HCT116 (cell line): ENCODE results near the gene SETD5. TPM values are rescaled to one million over a fixed set of nuclear protein-coding genes. Genes with fewer than 3 reads are reported as not detected.

Experiments
- ATAC-seq: fragments of 200-7000 bp; cut with Tn5 transposase; 2 replicates; pipeline ENCODE4 v1.9.1; 2020; ENCODE audit warnings: mild to moderate bottlenecking, moderate library complexity
- BruUV-seq: library from RNA; stranded (reverse); fragments of 400-500 nt; replicated peaks from 2 replicates; lab custom pipeline; 2021; lab: Mats Ljungman, UMichigan
- CTCF ChIA-PET: fragments of 300-600 bp; sonication (Branson Sonifier 250); formaldehyde crosslinking; loops from one replicate; lab custom pipeline; 2021; ENCODE audit warnings: antibody characterized with exemption; lab: Charles Lee
- POLR2A ChIA-PET: fragments of 300-600, 350-600 bp; sonication (Branson Sonifier 250); formaldehyde crosslinking; loops from one replicate; lab custom pipeline; 2021; ENCODE audit warnings: antibody characterized with exemption; lab: Charles Lee
- RAD21 ChIA-PET, 2 experiments: fragments of 300-600 bp; sonication (Branson Sonifier 250); formaldehyde crosslinking; loops; one replicate each; lab custom pipeline; 2023; ENCODE audit warnings: low total read pairs in 2 of 2; ENCODE audit not compliant: uncharacterized antibody in 2 of 2, unreplicated experiment in 2 of 2, low non-redundant PET in 1 of 2; lab: Charles Lee
- DNase-seq: peaks from one replicate; pipeline ENCODE4 v3.0.0-alpha.2; 2010; ENCODE audit warnings: low read depth, low spot score
- H2AFZ ChIP-seq: fragments of 200-600 bp; shearing (Covaris generic), sonication (generic); 2 replicates; pipeline ENCODE4 v1.6.1; 2017; ENCODE audit warnings: low read depth, mixed run types, mixed read lengths, antibody characterized with exemption, low read length; ENCODE audit not compliant: poor library complexity, severe bottlenecking
- H3K27ac ChIP-seq: 2 replicates; pipeline ENCODE4 v1.5.1; 2012; ENCODE audit warnings: low read depth, low read length
- H3K27me3 ChIP-seq: fragments of 200-600 bp; sonication (generic); 2 replicates; pipeline ENCODE4 v1.6.1; 2016; ENCODE audit warnings: mixed run types, low read length, mixed read lengths; ENCODE audit not compliant: insufficient read depth
- H3K36me3 ChIP-seq, 2 experiments: fragments of 200-500 bp in 1 of 2; fragments of 200-600 bp in 1 of 2; sonication (Bioruptor generic) in 1 of 2; sonication (generic) in 1 of 2; 2 replicates each; pipeline versions ENCODE4 v1.5.1 to v1.6.1; 2014 to 2016; ENCODE audit warnings: low read length in 2 of 2, inconsistent platforms in 1 of 2, mixed read lengths in 1 of 2, mixed run types in 1 of 2; ENCODE audit not compliant: insufficient read depth in 2 of 2, control insufficient read depth in 1 of 2
- H3K4me1 ChIP-seq, 2 experiments: fragments of 200-600 bp in 1 of 2; sonication (generic) in 1 of 2; 2 replicates each; pipeline versions ENCODE4 v1.5.1 to v1.6.1; 2012 to 2017; ENCODE audit warnings: low read length in 2 of 2, inconsistent platforms in 1 of 2, mild to moderate bottlenecking in 1 of 2, mixed read lengths in 1 of 2, mixed run types in 1 of 2, moderate library complexity in 1 of 2; ENCODE audit not compliant: insufficient read depth in 2 of 2, control insufficient read depth in 1 of 2
- H3K4me2 ChIP-seq: fragments of 200-600 bp; sonication (generic); 2 replicates; pipeline ENCODE4 v1.6.1; 2017; ENCODE audit warnings: mixed run types, low read length, mixed read lengths
- H3K4me3 ChIP-seq, 2 experiments: fragments of 200-600 bp in 1 of 2; sonication (generic) in 1 of 2; replicated peaks in 1 of 2; 2 replicates each; pipeline ENCODE4 v1.5.1; 2011 to 2016; ENCODE audit warnings: low read length in 2 of 2, control low read depth in 1 of 2, low read depth in 1 of 2, mild to moderate bottlenecking in 1 of 2, mixed read lengths in 1 of 2, mixed run types in 1 of 2
- H3K79me2 ChIP-seq: fragments of 200-600 bp; sonication (generic); 2 replicates; pipeline ENCODE4 v1.6.1; 2017; ENCODE audit warnings: mild to moderate bottlenecking, mixed run types, low read length, moderate library complexity, mixed read lengths; ENCODE audit not compliant: insufficient read depth
- H3K9ac ChIP-seq: fragments of 200-600 bp; sonication (generic); 2 replicates; pipeline ENCODE4 v1.6.1; 2016; ENCODE audit warnings: low read length, mixed read lengths
- H3K9me2 ChIP-seq: fragments of 200-600 bp; sonication (generic), shearing (Covaris generic); 2 replicates; pipeline ENCODE4 v1.6.1; 2017; ENCODE audit warnings: mixed run types, mild to moderate bottlenecking, moderate library complexity; ENCODE audit not compliant: insufficient read depth
- H3K9me3 ChIP-seq, 2 experiments: fragments of 200-500 bp in 1 of 2; fragments of 200-600 bp in 1 of 2; sonication (Bioruptor generic) in 1 of 2; sonication (generic) in 1 of 2; 2 replicates each; pipeline ENCODE4 v1.6.1; 2014 to 2017; ENCODE audit warnings: low read length in 2 of 2, mixed read lengths in 2 of 2, inconsistent platforms in 1 of 2, low read depth in 1 of 2, mild to moderate bottlenecking in 1 of 2, mixed run types in 1 of 2, moderate library complexity in 1 of 2; ENCODE audit not compliant: control insufficient read depth in 1 of 2, insufficient read depth in 1 of 2
- H4K20me1 ChIP-seq: fragments of 200-600 bp; sonication (generic), shearing (Covaris generic); 2 replicates; pipeline ENCODE4 v1.6.1; 2017; ENCODE audit warnings: mixed run types, mild to moderate bottlenecking, moderate library complexity; ENCODE audit not compliant: insufficient read depth
- ATF3 ChIP-seq: IDR thresholded peaks from 2 replicates; pipeline ENCODE4 v1.6.1; 2012
- CBX3 ChIP-seq: IDR thresholded peaks from 2 replicates; pipeline ENCODE4 v1.6.1; 2012; ENCODE audit warnings: low read depth
- CEBPB ChIP-seq: IDR thresholded peaks from 2 replicates; pipeline ENCODE4 v1.6.1; 2012; ENCODE audit warnings: low read depth
- EGR1 ChIP-seq: IDR thresholded peaks from 2 replicates; pipeline ENCODE4 v1.6.1; 2012; ENCODE audit warnings: low read depth
- ELF1 ChIP-seq: IDR thresholded peaks from 2 replicates; pipeline ENCODE4 v1.6.1; 2012; ENCODE audit warnings: low read depth, borderline replicate concordance
- EZH2 ChIP-seq: fragments of 200-600 bp; sonication (generic); IDR thresholded peaks from 2 replicates; pipeline ENCODE4 v1.6.1; 2017; ENCODE audit warnings: antibody characterized with exemption, mixed run types
- EZH2phosphoT487 ChIP-seq: fragments of 200-600 bp; IDR thresholded peaks from 2 replicates; pipeline ENCODE4 v1.6.1; 2018; ENCODE audit warnings: antibody characterized with exemption, borderline replicate concordance
- FOSL1 ChIP-seq: IDR thresholded peaks from 2 replicates; pipeline ENCODE4 v1.6.1; 2012; ENCODE audit warnings: low read depth
- JUND ChIP-seq: IDR thresholded peaks from 2 replicates; pipeline ENCODE4 v1.6.1; 2012
- MAX ChIP-seq: IDR thresholded peaks from 2 replicates; pipeline ENCODE4 v1.6.1; 2012
- POLR2A ChIP-seq: IDR thresholded peaks from 2 replicates; pipeline ENCODE4 v1.7.0; 2011; ENCODE audit warnings: borderline replicate concordance; ENCODE audit not compliant: insufficient read depth, insufficient read length; ENCODE audit errors: extremely low read depth
- POLR2AphosphoS5 ChIP-seq: IDR thresholded peaks from 2 replicates; pipeline ENCODE4 v1.6.1; 2011; ENCODE audit warnings: mild to moderate bottlenecking, low read depth, low read length, moderate library complexity
- RAD21 ChIP-seq: IDR thresholded peaks from 2 replicates; pipeline ENCODE4 v1.6.1; 2012; ENCODE audit warnings: low read depth, mild to moderate bottlenecking
- REST ChIP-seq: IDR thresholded peaks from 2 replicates; pipeline ENCODE4 v1.6.1; 2012; ENCODE audit warnings: low read depth
- SIN3A ChIP-seq: IDR thresholded peaks from 2 replicates; pipeline ENCODE4 v1.6.1; 2012; ENCODE audit warnings: low read depth
- SP1 ChIP-seq: IDR thresholded peaks from 2 replicates; pipeline ENCODE4 v1.6.1; 2012; ENCODE audit warnings: low read depth
- TCF7L2 ChIP-seq: IDR thresholded peaks from 2 replicates; pipeline ENCODE4 v1.7.0; 2011; ENCODE audit warnings: borderline replicate concordance, inconsistent platforms; ENCODE audit not compliant: insufficient read depth, insufficient read length; ENCODE audit errors: extremely low read depth
- YY1 ChIP-seq: IDR thresholded peaks from 2 replicates; pipeline ENCODE4 v1.6.1; 2011; ENCODE audit warnings: low read length, low read depth, moderate library complexity, mild to moderate bottlenecking; ENCODE audit not compliant: insufficient replicate concordance; ENCODE audit errors: extremely low read depth
- ZFX ChIP-seq: fragments of 450-650 bp; IDR thresholded peaks from 2 replicates; pipeline ENCODE4 v1.6.1; 2017
- intact Hi-C: fragments of 100-400 bp; cut with micrococcal nuclease; formaldehyde crosslinking; loops from 2 replicates; pipeline ENCODE4 v1.10.0; 2022
- total RNA-seq: library from RNA; stranded (reverse); gene quantifications from one replicate; pipeline ENCODE4 v1.2.1, GENCODE V29; 2021; ENCODE audit not compliant: unreplicated experiment

SETD5 gene
- total RNA-seq, 1 experiment from 2014 or later, result 141 TPM

- no TSS peak for BruUV-seq
- ChIA-PET RAD21 (no interaction called here), CTCF (interaction anchor here (1.1 kb wide), 1 partner anchor 16 kb away, joined by 3 read pairs; no protein-coding TSS in a partner anchor), POLR2A (no interaction called here)
- intact Hi-C loops, result no loop called here
- no peaks in the 10 kb centered on the region for H3K27me3 ChIP-seq
- no peak overlapping the region for H3K9ac ChIP-seq
- H3K9me2 ChIP-seq, result no peaks in the 10 kb centered on the region
- no peak for ATAC-seq
- H2AFZ ChIP-seq, result no peak overlapping the region
- H3K4me3 ChIP-seq, result no peak overlapping the region
- H3K27ac ChIP-seq, result no peak overlapping the region
- H4K20me1 ChIP-seq, result no peaks in the 10 kb centered on the region
- no peak for TF ChIP-seq ELF1
- TF ChIP-seq MAX, result no peak
- TF ChIP-seq ATF3, result no peak
- TF ChIP-seq ZFX, result no peak
- no peak for TF ChIP-seq TCF7L2
- no peak for TF ChIP-seq EZH2phosphoT487
- TF ChIP-seq YY1, result no peak
- TF ChIP-seq SIN3A, result no peak
- no peak for TF ChIP-seq SP1
- TF ChIP-seq POLR2AphosphoS5, result no peak
- TF ChIP-seq RAD21, result no peak
- no peak for TF ChIP-seq JUND
- no peak for TF ChIP-seq POLR2A
- no peak for TF ChIP-seq REST
- TF ChIP-seq FOSL1, result no peak
- TF ChIP-seq CEBPB, result no peak
- TF ChIP-seq EZH2, result no peak
- no peak for TF ChIP-seq EGR1
- no peak for TF ChIP-seq CBX3
- H3K9me3 ChIP-seq, result no peaks in the 10 kb centered on the region
- H3K4me2 ChIP-seq, result no peak overlapping the region
- no peaks in the 10 kb centered on the region for H3K4me1 ChIP-seq
- no peak for DNase-seq
- H3K79me2 ChIP-seq, result peaks cover 81% of the 10 kb centered on the region
- peaks cover 73 to 80% of the 10 kb centered on the region in 2 experiments for H3K36me3 ChIP-seq
Observed at GRCh38 chr3:9369508-9369907, 27.9 kb upstream of the SETD5 start.
